IMR-90 (cell line): ENCODE measurements around the gene DYNLL2. TPM values are rescaled to one million over a fixed set of nuclear protein-coding genes. Genes with fewer than 3 reads are reported as not detected.

ENCODE experiments used
- ATAC-seq: fragments of 200-7000 bp; cut with Tn5 transposase; 2 replicates; pipeline ENCODE4 v1.9.1; 2020; ENCODE audit warnings: low read depth, mild to moderate bottlenecking, moderate library complexity
- BruUV-seq: library from RNA; stranded (reverse); fragments of 400-500 nt; replicated peaks from 2 replicates; lab custom pipeline; 2021; lab: Mats Ljungman, UMichigan
- CTCF ChIA-PET: fragments of 300-600 bp; formaldehyde crosslinking; extraction: SDS; loops from one replicate; lab custom pipeline; 2021; ENCODE audit warnings: antibody characterized with exemption; lab: Yijun Ruan, JAX
- POLR2A ChIA-PET: fragments of 300-600 bp; sonication (Branson Sonifier 250); formaldehyde crosslinking; loops from one replicate; lab custom pipeline; 2022; ENCODE audit warnings: antibody characterized with exemption; ENCODE audit not compliant: unreplicated experiment; lab: Charles Lee
- DNase-seq: peaks from one replicate; pipeline ENCODE4 v3.0.0; 2013
- H2AFZ ChIP-seq: replicated peaks from 2 replicates; pipeline ENCODE3; 2013; ENCODE audit warnings: low read length, mild to moderate bottlenecking; ENCODE audit not compliant: poor library complexity
- H2AK5ac ChIP-seq: 2 replicates; pipeline ENCODE4 v1.6.1; 2013; ENCODE audit warnings: low read depth, low read length, inconsistent platforms
- H2AK9ac ChIP-seq: replicated peaks from 2 replicates; pipeline ENCODE3; 2013; ENCODE audit warnings: mild to moderate bottlenecking, low read depth, low read length, moderate library complexity; ENCODE audit not compliant: poor library complexity
- H2BK120ac ChIP-seq: 2 replicates; pipeline ENCODE4 v1.6.1; 2013; ENCODE audit warnings: low read depth, low read length, inconsistent platforms
- H2BK15ac ChIP-seq: 3 replicates; pipeline ENCODE4 v1.6.1; 2013; ENCODE audit warnings: low read depth, low read length, inconsistent platforms
- H2BK20ac ChIP-seq: 2 replicates; pipeline ENCODE4 v1.6.1; 2013; ENCODE audit warnings: low read depth, mild to moderate bottlenecking, inconsistent platforms, low read length, moderate library complexity
- H2BK5ac ChIP-seq: 2 replicates; pipeline ENCODE4 v1.6.1; 2013; ENCODE audit warnings: mild to moderate bottlenecking, low read depth, low read length, inconsistent platforms; ENCODE audit not compliant: poor library complexity, severe bottlenecking
- H3K14ac ChIP-seq: replicated peaks from 2 replicates; pipeline ENCODE4 v1.6.1; 2013; ENCODE audit warnings: low read depth, low read length, inconsistent platforms
- H3K18ac ChIP-seq: 2 replicates; pipeline ENCODE4 v1.6.1; 2013; ENCODE audit warnings: low read depth, low read length, control low read depth
- H3K23ac ChIP-seq: 2 replicates; pipeline ENCODE4 v1.6.1; 2013; ENCODE audit warnings: low read depth, low read length, inconsistent platforms
- H3K27ac ChIP-seq: 2 replicates; pipeline ENCODE4 v1.5.1; 2013; ENCODE audit warnings: mild to moderate bottlenecking, control low read depth, low read length; ENCODE audit not compliant: insufficient read depth
- H3K27me3 ChIP-seq: 2 replicates; pipeline ENCODE4 v1.6.1; 2013; ENCODE audit warnings: low read length; ENCODE audit not compliant: control insufficient read depth, insufficient read depth
- H3K36me3 ChIP-seq: 2 replicates; pipeline ENCODE4 v1.6.1; 2013; ENCODE audit warnings: low read length, mixed read lengths; ENCODE audit not compliant: control insufficient read depth, insufficient read depth
- H3K4ac ChIP-seq: 2 replicates; pipeline ENCODE4 v1.6.1; 2013; ENCODE audit warnings: low read depth, low read length, inconsistent platforms
- H3K4me1 ChIP-seq: 2 replicates; pipeline ENCODE4 v1.6.1; 2013; ENCODE audit warnings: low read length, mixed read lengths; ENCODE audit not compliant: control insufficient read depth, insufficient read depth
- H3K4me2 ChIP-seq: 2 replicates; pipeline ENCODE4 v1.6.1; 2013; ENCODE audit warnings: low read depth, mild to moderate bottlenecking, control low read depth, low read length, moderate library complexity
- H3K4me3 ChIP-seq: 2 replicates; pipeline ENCODE4 v1.5.1; 2013; ENCODE audit warnings: low read depth, mild to moderate bottlenecking, control low read depth, low read length, moderate library complexity; ENCODE audit not compliant: insufficient read depth
- H3K56ac ChIP-seq: 2 replicates; pipeline ENCODE4 v1.6.1; 2013; ENCODE audit warnings: low read length, inconsistent platforms; ENCODE audit not compliant: insufficient read depth; ENCODE audit errors: extremely low read depth
- H3K79me1 ChIP-seq, 2 experiments: 2 replicates each; pipeline ENCODE4 v1.6.1; 2013; ENCODE audit warnings: low read length in 2 of 2, inconsistent platforms in 1 of 2, low read depth in 1 of 2
- H3K9ac ChIP-seq: 2 replicates; pipeline ENCODE4 v1.6.1; 2013; ENCODE audit warnings: low read depth, low read length, control low read depth
- H3K9me1 ChIP-seq: 2 replicates; pipeline ENCODE4 v1.6.1; 2013; ENCODE audit warnings: low read length, inconsistent platforms; ENCODE audit not compliant: insufficient read depth
- H3K9me3 ChIP-seq: 2 replicates; pipeline ENCODE4 v1.6.1; 2013; ENCODE audit warnings: low read length; ENCODE audit not compliant: control insufficient read depth, insufficient read depth
- H4K20me1 ChIP-seq: 2 replicates; pipeline ENCODE4 v1.6.1; 2013; ENCODE audit warnings: low read length, inconsistent platforms; ENCODE audit not compliant: insufficient read depth
- H4K5ac ChIP-seq: 2 replicates; pipeline ENCODE4 v1.6.1; 2013; ENCODE audit warnings: mild to moderate bottlenecking, low read depth, low read length, control low read depth
- H4K8ac ChIP-seq, 2 experiments: 2 replicates each; pipeline ENCODE4 v1.6.1; 2013; ENCODE audit warnings: low read depth in 2 of 2, low read length in 2 of 2, control low read depth in 1 of 2, inconsistent platforms in 1 of 2
- H4K91ac ChIP-seq: 2 replicates; pipeline ENCODE4 v1.6.1; 2013; ENCODE audit warnings: low read depth, low read length, inconsistent platforms; ENCODE audit not compliant: insufficient read depth
- MXI1 ChIP-seq: IDR thresholded peaks from 2 replicates; pipeline ENCODE4 v1.6.1; 2012; ENCODE audit warnings: low read depth, mild to moderate bottlenecking, low read length, moderate library complexity, borderline replicate concordance
- RAD21 ChIP-seq: IDR thresholded peaks from 2 replicates; pipeline ENCODE4 v1.6.1; 2012; ENCODE audit warnings: low read length, improper control_type of control experiment
- SMC3 ChIP-seq: fragments of 150-350 bp; IDR thresholded peaks from 2 replicates; pipeline ENCODE4 v1.6.1; 2016; ENCODE audit warnings: low read depth, mild to moderate bottlenecking, antibody characterized with exemption, low read length, moderate library complexity
- WGBS, 2 experiments: methylation state at CpG; one replicate each; pipeline versions ENCODE4 v1.1.5 to v1.1.7; 2013; ENCODE audit warnings: missing lambda C conversion rate in 2 of 2; ENCODE audit not compliant: insufficient read length in 1 of 2; ENCODE audit errors: extremely low coverage in 2 of 2; 5-methylcytosine and 5-hydroxymethylcytosine counted together
- dilution Hi-C: fragments of 300-500 bp; cut with HindIII; formaldehyde crosslinking; loops from one replicate; pipeline ENCODE4 v1.14.3; 2018; ENCODE audit warnings: low sequenced_read_pairs; ENCODE audit not compliant: unreplicated experiment
- in situ Hi-C: fragments of 300-500 bp; cut with MboI; formaldehyde crosslinking; loops from 3 replicates; pipeline ENCODE4 v1.14.3; 2019; ENCODE audit warnings: low sequenced_read_pairs, inconsistent platforms, mixed read lengths
- intact Hi-C: fragments of 100-400 bp; cut with micrococcal nuclease; formaldehyde crosslinking; loops from 2 replicates; pipeline ENCODE4 v1.10.0; 2022
- polyA plus RNA-seq, 3 experiments: library from polyadenylated mRNA; depleted of rRNA; stranded (reverse); fragments of >200 nt; gene quantifications; 2 replicates each; pipeline ENCODE4 v1.2.3, GENCODE V29; 2012; ENCODE audit warnings: low replicate concordance in 1 of 3
- total RNA-seq: library from RNA; depleted of rRNA; stranded (reverse); fragments of >200 nt; gene quantifications from 2 replicates; pipeline ENCODE4 v1.2.3, GENCODE V29; 2012

DYNLL2 gene
- total and polyA plus RNA-seq, 2 of the 4 experiments (the other 2 are of a cell fraction), result 9.1 to 14.2 TPM

GRCh38 chr17:58049533-58049932 lies 33.7 kb upstream of the DYNLL2 start:
- no peak overlapping the region for H2BK15ac ChIP-seq
- no peak overlapping the region for H3K4ac ChIP-seq
- CTCF ChIA-PET, result interaction anchor here (1.0 to 1.3 kb wide), 2 partner anchors 11 to 25 kb away, joined by 3 read pairs; no protein-coding TSS in a partner anchor
- no peak overlapping the region for H4K91ac ChIP-seq
- H4K20me1 ChIP-seq, result no peaks in the 10 kb centered on the region
- H2AFZ ChIP-seq, result no peak overlapping the region
- intact Hi-C loops, result no loop called here
- no peak for TF ChIP-seq RAD21
- no peak for TF ChIP-seq MXI1
- no peak for TF ChIP-seq SMC3
- H3K4me3 ChIP-seq, result no peak overlapping the region
- no peak overlapping the region for H2BK5ac ChIP-seq
- H4K5ac ChIP-seq, result no peak overlapping the region
- DNase-seq, result no peak
- H2BK120ac ChIP-seq, result no peak overlapping the region
- 40% methylated on average over 1 of the region's 4 CpGs; no CpG with 5 or more reads in 1 of the 2 experiments for WGBS, 2 experiments
- H3K27me3 ChIP-seq, result peaks cover 19% of the 10 kb centered on the region
- no peak overlapping the region for H2AK5ac ChIP-seq
- no peak overlapping the region for H3K27ac ChIP-seq
- no TSS peak for BruUV-seq
- H2BK20ac ChIP-seq, result no peak overlapping the region
- no peak overlapping the region for H3K56ac ChIP-seq
- POLR2A ChIA-PET, result no interaction called here
- H2AK9ac ChIP-seq, result no peak overlapping the region
- ATAC-seq, result no peak
- no peak overlapping the region for H3K14ac ChIP-seq
- no peak overlapping the region for H3K23ac ChIP-seq
- in situ Hi-C loops, result no loop called here
- dilution Hi-C loops, result no loop called here
- H3K9me3 ChIP-seq, result no peaks in the 10 kb centered on the region
- H4K8ac ChIP-seq, result no peak overlapping the region
- H3K18ac ChIP-seq, result no peak overlapping the region
- H3K9ac ChIP-seq, result no peak overlapping the region
- no peaks in the 10 kb centered on the region for H3K4me1 ChIP-seq
- H3K9me1 ChIP-seq, result no peaks in the 10 kb centered on the region
- H3K79me1 ChIP-seq, result no peaks in the 10 kb centered on the region
- no peak overlapping the region for H3K4me2 ChIP-seq
- no peaks in the 10 kb centered on the region for H3K36me3 ChIP-seq
